ENCODE results near the gene CD8B. TPM values are rescaled to one million over a fixed set of nuclear protein-coding genes. Genes with fewer than 3 reads are reported as not detected.

CD8B gene
- total and polyA plus RNA-seq, 8 donors = 0.23 to 0.92 (median 0.67) TPM; not detected in 1

DNA sequence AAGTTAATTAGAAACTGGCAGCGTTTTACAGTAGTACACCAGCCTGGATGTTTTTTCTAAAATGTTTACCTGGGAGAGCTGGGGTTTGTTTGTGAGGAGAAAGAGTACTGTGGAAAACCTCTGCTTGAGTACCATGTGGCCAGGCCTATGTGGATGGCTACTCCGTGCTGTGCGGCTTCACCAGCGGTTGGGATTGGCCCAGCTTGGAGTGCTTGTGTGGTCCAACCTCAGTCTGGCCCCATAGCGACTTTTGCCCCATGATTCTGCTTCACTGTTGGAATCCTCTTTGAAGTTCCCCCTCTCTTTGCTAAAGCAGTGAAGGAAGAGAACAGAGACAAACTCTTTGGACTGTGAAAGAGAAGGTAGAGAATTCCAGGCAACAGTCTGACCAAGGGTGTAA is 86.8 kb downstream of the CD8B start:
- TF ChIP-seq, protein P1, sequence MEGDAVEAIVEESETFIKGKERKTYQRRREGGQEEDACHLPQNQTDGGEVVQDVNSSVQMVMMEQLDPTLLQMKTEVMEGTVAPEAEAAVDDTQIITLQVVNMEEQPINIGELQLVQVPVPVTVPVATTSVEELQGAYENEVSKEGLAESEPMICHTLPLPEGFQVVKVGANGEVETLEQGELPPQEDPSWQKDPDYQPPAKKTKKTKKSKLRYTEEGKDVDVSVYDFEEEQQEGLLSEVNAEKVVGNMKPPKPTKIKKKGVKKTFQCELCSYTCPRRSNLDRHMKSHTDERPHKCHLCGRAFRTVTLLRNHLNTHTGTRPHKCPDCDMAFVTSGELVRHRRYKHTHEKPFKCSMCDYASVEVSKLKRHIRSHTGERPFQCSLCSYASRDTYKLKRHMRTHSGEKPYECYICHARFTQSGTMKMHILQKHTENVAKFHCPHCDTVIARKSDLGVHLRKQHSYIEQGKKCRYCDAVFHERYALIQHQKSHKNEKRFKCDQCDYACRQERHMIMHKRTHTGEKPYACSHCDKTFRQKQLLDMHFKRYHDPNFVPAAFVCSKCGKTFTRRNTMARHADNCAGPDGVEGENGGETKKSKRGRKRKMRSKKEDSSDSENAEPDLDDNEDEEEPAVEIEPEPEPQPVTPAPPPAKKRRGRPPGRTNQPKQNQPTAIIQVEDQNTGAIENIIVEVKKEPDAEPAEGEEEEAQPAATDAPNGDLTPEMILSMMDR (IDR thresholded peaks at IDR 0.05) = no peak
- DNase-seq (no peak), FAIRE-seq (no peak), ATAC-seq (no peak)
- Histone ChIP-seq H3K27me3 (no peaks in the 10 kb centered on the region), H3K9me3 (no peaks in the 10 kb centered on the region), H3K4me3 (no peak overlapping the region), H3K36me3 (peaks cover 0 to 33% (median 15%) of the 10 kb centered on the region in 3 donors), H3K27ac (no peak overlapping the region), H3K4me1 (no peaks in the 10 kb centered on the region)
- WGBS, 2 donors = 71 to 74% methylated on average over 5 of the region's 5 CpGs
- intact Hi-C loops (cut with DNase I) = no loop called here

DNA sequence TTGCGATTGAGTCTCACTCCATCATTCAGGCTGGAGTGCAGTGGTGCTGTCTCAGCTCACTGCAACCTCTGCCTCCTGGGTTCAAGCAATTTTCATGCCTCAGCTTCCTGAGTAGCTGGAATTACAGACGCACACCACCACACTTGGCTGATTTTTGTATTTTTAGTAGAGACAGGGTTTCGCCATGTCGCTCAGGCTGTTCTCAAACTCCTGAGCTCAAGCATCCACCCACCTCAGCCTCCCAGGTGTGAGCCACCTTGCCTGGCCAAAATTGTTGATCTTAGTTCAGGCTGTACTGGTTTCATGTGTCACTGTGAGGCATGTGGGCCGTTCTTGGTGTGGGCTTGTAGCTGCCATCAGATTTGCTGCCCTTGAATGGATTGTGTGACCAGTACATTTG is 89.1 kb downstream of the CD8B start:
- Histone ChIP-seq H3K4me1 (no peaks in the 10 kb centered on the region), H3K27ac (no peak overlapping the region), H3K27me3 (no peaks in the 10 kb centered on the region), H3K36me3 (peaks cover 0 to 33% (median 15%) of the 10 kb centered on the region in 3 donors), H3K4me3 (no peak overlapping the region), H3K9me3 (no peaks in the 10 kb centered on the region)
- ATAC-seq (no peak), DNase-seq (no peak), FAIRE-seq (no peak)
- intact Hi-C loops (cut with DNase I) = no loop called here
- WGBS, 2 donors = 64% methylated on average over 5 of the region's 5 CpGs
- TF ChIP-seq, protein P1 (IDR thresholded peaks at IDR 0.05) = no peak

DNA sequence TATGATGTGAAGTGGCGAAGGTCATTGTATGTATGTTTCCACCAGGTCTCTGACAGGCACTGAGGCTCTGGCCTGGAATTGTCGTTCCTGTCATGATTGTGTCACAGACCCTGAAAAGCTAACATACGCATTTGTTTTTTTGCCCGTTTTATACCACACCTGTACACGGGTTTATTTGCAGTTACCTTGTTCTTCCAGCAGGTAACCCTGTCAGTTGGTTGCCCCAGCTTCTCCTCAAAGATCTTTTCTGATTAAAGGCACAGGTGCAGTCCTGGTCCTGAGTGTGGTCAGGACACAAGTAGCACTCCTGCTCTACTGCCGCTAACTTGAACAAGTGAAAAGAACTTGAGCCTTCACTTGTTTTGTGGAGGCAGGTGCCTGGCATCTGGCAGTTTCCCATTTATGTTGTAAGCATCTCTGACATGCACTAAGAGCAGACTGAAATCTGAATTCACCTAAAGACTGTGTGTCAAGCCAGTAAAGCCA is 90.8 kb downstream of the CD8B start:
- Histone ChIP-seq H3K27me3 (no peaks in the 10 kb centered on the region), H3K9me3 (no peaks in the 10 kb centered on the region), H3K4me3 (no peak overlapping the region), H3K27ac (no peak overlapping the region), H3K36me3 (peaks cover 0 to 33% (median 15%) of the 10 kb centered on the region in 3 donors), H3K4me1 (no peaks in the 10 kb centered on the region)
- no peak for FAIRE-seq
- WGBS, 2 donors = 75 to 76% methylated on average over 6 of the region's 6 CpGs
- TF ChIP-seq, protein P1 (IDR thresholded peaks at IDR 0.05) = no peak
- DNase-seq = no peak
- ATAC-seq = no peak
- intact Hi-C loops (cut with DNase I) = no loop called here

DNA sequence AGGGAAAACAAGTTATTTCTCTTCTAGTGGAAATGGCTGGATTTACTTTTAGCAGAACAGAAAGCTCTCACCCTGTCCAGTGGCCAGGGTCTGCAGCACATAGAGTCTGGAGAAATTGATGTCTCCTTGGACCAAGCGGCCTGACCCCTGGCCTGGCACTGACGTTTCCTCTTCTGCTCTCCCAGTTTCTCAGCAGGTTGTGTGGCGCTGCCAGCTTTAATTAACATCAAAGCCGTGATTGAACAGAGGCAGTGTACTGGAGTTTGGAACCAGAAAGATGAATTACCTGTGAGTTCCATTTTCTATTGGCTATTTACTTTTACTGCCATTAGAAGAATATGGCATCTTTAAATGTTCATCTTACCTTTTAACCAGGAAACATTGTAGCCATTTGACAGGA is 91.8 kb downstream of the CD8B start:
- FAIRE-seq (no peak), DNase-seq (no peak), ATAC-seq (no peak)
- Histone ChIP-seq H3K27ac (no peak overlapping the region), H3K4me3 (no peak overlapping the region), H3K36me3 (peaks cover 0 to 33% (median 15%) of the 10 kb centered on the region in 3 donors), H3K4me1 (no peaks in the 10 kb centered on the region), H3K27me3 (no peaks in the 10 kb centered on the region), H3K9me3 (no peaks in the 10 kb centered on the region)
- TF ChIP-seq, protein P1 (IDR thresholded peaks at IDR 0.05) = no peak
- intact Hi-C loops (cut with DNase I) = no loop called here
- 86 to 87% methylated on average over 4 of the region's 4 CpGs for WGBS, 2 donors

DNA sequence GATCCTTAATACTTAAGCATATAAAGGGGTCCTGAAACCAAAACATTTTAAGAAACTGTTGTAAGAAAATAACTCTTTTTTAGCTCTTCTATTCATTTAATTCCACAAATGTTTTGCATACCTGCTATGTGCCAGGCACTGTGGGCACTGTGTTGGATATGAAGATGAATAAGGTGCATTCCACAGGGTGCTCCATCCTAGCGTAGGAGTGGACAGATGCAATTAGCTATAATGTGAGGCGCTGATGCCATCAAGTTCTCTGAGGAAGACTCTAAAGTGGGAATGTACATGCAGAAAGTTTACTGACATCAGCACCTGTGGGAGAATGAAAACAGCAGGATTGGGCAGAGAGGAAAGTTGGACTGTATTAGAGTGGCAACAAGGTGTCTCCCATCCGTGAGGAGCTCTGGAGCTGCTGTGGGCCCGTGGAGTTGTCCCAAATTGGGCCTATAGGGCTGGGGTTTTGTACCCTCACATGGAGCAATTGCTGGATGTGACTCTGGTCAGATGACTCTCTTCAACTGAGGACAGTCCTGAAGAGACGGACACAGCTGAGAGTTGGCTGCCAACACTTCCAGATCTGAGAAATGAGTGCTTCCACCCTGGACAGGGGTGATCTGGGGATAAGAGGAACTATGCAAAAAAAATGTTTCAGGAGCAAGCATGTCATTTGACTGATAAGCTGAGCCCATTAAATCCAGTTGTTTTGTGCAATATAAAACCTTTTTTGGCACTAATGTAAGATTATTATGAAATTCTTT is 93.3 kb downstream of the CD8B start:
- 87 to 89% methylated on average over 5 of the region's 5 CpGs for WGBS, 2 donors
- FAIRE-seq (no peak), ATAC-seq (no peak), DNase-seq (no peak)
- intact Hi-C loops (cut with DNase I) = no loop called here
- H3K27ac ChIP-seq = no peak overlapping the region
- no peaks in the 10 kb centered on the region for H3K27me3 ChIP-seq
- peaks cover 0 to 25% (median 9%) of the 10 kb centered on the region in 3 donors for H3K36me3 ChIP-seq
- TF ChIP-seq, protein P1 (IDR thresholded peaks at IDR 0.05) = no peak
- H3K4me1 ChIP-seq = no peaks in the 10 kb centered on the region
- no peaks in the 10 kb centered on the region for H3K9me3 ChIP-seq
- H3K4me3 ChIP-seq = no peak overlapping the region

All from pancreas (tissue), 10 donors.